ENCODE measurements around the gene PLPP3. TPM values are rescaled to one million over a fixed set of nuclear protein-coding genes. Genes with fewer than 3 reads are reported as not detected.

Gene PLPP3
- total RNA-seq, 1 donor from 2014 or later = 198 TPM

GRCh38 chr1:56482486-56482885 is 96.9 kb downstream of the PLPP3 start:
- DNase-seq (ENCODE audit: low spot score) (no peak), ATAC-seq (no peak)
- intact Hi-C loops (cut with DNase I) = no loop called here

- intact Hi-C loops (cut with DNase I) = no loop called here
- DNase-seq (ENCODE audit: low spot score) (no peak), ATAC-seq (no peak)
These were observed 98.1 kb downstream of the PLPP3 start for GRCh38 chr1:56481140-56481694.

- DNase-seq (ENCODE audit: low spot score) = no peak
- ATAC-seq = no peak
- intact Hi-C loops (cut with DNase I) = no loop called here
These were observed 100.6 kb downstream of the PLPP3 start for GRCh38 chr1:56478734-56479133.

- DNase-seq (ENCODE audit: low spot score) (peak; percentile 84), ATAC-seq (peak; percentile 89)
- intact Hi-C loops (cut with DNase I) = no loop called here
These were observed 101.9 kb downstream of the PLPP3 start for GRCh38 chr1:56477164-56478111.

- intact Hi-C loops (cut with DNase I) = no loop called here
- DNase-seq (ENCODE audit: low spot score) = no peak
These were observed 105.6 kb downstream of the PLPP3 start for GRCh38 chr1:56473582-56474270.

GRCh38 chr1:56472860-56473259 is 106.5 kb downstream of the PLPP3 start:
- ATAC-seq = no peak
- intact Hi-C loops (cut with DNase I) = no loop called here

More at GRCh38 chr1:56473582-56474270, 105.6 kb downstream of the PLPP3 start:
- ATAC-seq = no peak

GRCh38 chr1:56469640-56470371 is 109.6 kb downstream of the PLPP3 start:
- peak; percentile 41 for ATAC-seq
- intact Hi-C loops (cut with DNase I) = no loop called here
- no peak for DNase-seq (ENCODE audit: low spot score)

More at GRCh38 chr1:56472860-56473259, 106.5 kb downstream of the PLPP3 start:
- no peak for DNase-seq (ENCODE audit: low spot score)

GRCh38 chr1:56468518-56468917 is 110.8 kb downstream of the PLPP3 start:
- intact Hi-C loops (cut with DNase I) = no loop called here
- DNase-seq (ENCODE audit: low spot score) (no peak), ATAC-seq (peak; percentile 69)

GRCh38 chr1:56466538-56466937 is 112.8 kb downstream of the PLPP3 start:
- ATAC-seq (no peak), DNase-seq (ENCODE audit: low spot score) (no peak)
- intact Hi-C loops (cut with DNase I) = no loop called here

- DNase-seq (ENCODE audit: low spot score) (no peak), ATAC-seq (peak; percentile 10)
- intact Hi-C loops (cut with DNase I) = no loop called here
These were observed 115.1 kb downstream of the PLPP3 start for GRCh38 chr1:56464294-56464693.

- intact Hi-C loops (cut with DNase I) = no loop called here
These were observed 116.0 kb downstream of the PLPP3 start for GRCh38 chr1:56463376-56463775.

GRCh38 chr1:56462209-56462608 is 117.2 kb downstream of the PLPP3 start:
- intact Hi-C loops (cut with DNase I) = no loop called here
- no peak for DNase-seq (ENCODE audit: low spot score)
- no peak for ATAC-seq

More at GRCh38 chr1:56463376-56463775, 116.0 kb downstream of the PLPP3 start:
- no peak for ATAC-seq
- DNase-seq (ENCODE audit: low spot score) = no peak

- no peak for DNase-seq (ENCODE audit: low spot score)
- ATAC-seq = peak; percentile 40
- intact Hi-C loops (cut with DNase I) = no loop called here
These were observed 117.9 kb downstream of the PLPP3 start for GRCh38 chr1:56461158-56462127.

- ATAC-seq = no peak
- intact Hi-C loops (cut with DNase I) = no loop called here
- DNase-seq (ENCODE audit: low spot score) = no peak
These were observed 120.1 kb downstream of the PLPP3 start for GRCh38 chr1:56459260-56459659.

- ATAC-seq (no peak), DNase-seq (ENCODE audit: low spot score) (no peak)
- intact Hi-C loops (cut with DNase I) = no loop called here
These were observed 121.5 kb downstream of the PLPP3 start for GRCh38 chr1:56457756-56458375.

- intact Hi-C loops (cut with DNase I) = no loop called here
- ATAC-seq = no peak
- no peak for DNase-seq (ENCODE audit: low spot score)
These were observed 122.8 kb downstream of the PLPP3 start for GRCh38 chr1:56456435-56457101.

GRCh38 chr1:56453417-56454078 is 125.8 kb downstream of the PLPP3 start:
- intact Hi-C loops (cut with DNase I) = no loop called here
- DNase-seq (ENCODE audit: low spot score) (no peak), ATAC-seq (no peak)
